ENCODE results near the gene ART5. TPM values are rescaled to one million over a fixed set of nuclear protein-coding genes. Genes with fewer than 3 reads are reported as not detected.

The ART5 gene
- total and polyA plus RNA-seq, 7 donors: 0.17 to 0.82 TPM; not detected in 5

DNA sequence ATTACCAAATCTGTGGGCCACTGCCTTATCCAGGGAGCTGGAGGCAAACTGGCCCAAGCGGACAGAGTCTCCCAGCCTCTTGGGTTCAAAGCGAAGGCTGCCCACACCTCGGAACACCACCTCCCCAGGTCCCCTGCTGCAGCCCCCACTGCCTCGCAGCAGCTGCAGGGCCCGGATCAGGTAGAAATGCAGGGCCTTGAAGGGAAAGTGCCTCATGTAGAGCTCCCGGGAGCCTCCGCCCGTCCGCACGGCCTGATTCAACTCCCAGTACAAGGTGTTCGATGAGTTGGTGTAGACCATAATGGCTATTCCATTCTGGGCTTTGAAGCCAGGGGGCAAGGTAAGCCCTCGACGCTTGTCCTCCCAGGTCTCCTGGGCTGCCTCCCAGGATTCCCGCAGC lies 2.0 kb downstream of the ART5 start:
- Histone ChIP-seq H3K9me3 (no peaks in the 10 kb centered on the region), H3K27ac (no peak overlapping the region), H3K27me3 (no peaks in the 10 kb centered on the region), H3K4me1 (peaks cover 0 to 17% (median 15%) of the 10 kb centered on the region in 4 donors), H3K4me3 (no peak overlapping the region), H3K36me3 (no peaks in the 10 kb centered on the region)
- 96% methylated on average over 14 of the region's 14 CpGs for WGBS, 2 donors
- TF ChIP-seq EP300 (IDR thresholded peaks at IDR 0.05): no peak
- TF ChIP-seq POLR2AphosphoS5 (IDR thresholded peaks at IDR 0.05): no peak
- TF ChIP-seq, protein P1, sequence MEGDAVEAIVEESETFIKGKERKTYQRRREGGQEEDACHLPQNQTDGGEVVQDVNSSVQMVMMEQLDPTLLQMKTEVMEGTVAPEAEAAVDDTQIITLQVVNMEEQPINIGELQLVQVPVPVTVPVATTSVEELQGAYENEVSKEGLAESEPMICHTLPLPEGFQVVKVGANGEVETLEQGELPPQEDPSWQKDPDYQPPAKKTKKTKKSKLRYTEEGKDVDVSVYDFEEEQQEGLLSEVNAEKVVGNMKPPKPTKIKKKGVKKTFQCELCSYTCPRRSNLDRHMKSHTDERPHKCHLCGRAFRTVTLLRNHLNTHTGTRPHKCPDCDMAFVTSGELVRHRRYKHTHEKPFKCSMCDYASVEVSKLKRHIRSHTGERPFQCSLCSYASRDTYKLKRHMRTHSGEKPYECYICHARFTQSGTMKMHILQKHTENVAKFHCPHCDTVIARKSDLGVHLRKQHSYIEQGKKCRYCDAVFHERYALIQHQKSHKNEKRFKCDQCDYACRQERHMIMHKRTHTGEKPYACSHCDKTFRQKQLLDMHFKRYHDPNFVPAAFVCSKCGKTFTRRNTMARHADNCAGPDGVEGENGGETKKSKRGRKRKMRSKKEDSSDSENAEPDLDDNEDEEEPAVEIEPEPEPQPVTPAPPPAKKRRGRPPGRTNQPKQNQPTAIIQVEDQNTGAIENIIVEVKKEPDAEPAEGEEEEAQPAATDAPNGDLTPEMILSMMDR (IDR thresholded peaks at IDR 0.05): no peak
- no peak for TF ChIP-seq POLR2A (IDR thresholded peaks at IDR 0.05)
- intact Hi-C loops (cut with DNase I): no loop called here
- DNase-seq: no peak

DNA sequence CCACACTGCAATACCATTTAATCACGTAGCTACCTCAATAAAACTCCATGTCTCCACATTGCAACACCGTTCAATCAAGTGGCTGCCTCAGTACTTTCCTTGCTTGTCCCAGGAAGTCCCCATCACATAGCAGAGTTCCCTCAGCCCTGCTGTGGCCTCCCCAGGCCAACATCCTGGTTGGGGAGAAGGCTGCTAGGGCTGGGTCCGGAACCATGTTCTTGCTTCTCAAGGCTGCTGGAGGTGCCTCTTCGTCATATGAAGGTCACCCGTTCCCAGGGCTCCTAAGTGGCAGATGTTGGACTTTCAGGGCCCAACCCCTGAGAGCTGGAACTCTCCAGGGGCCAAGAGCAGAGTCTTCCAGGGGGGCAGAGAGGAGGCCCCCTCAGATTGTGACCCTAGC lies 3.3 kb downstream of the ART5 start:
- no peaks in the 10 kb centered on the region for H3K27me3 ChIP-seq
- no peak overlapping the region for H3K4me3 ChIP-seq
- H3K9me3 ChIP-seq: no peaks in the 10 kb centered on the region
- intact Hi-C loops (cut with DNase I): no loop called here
- H3K4me1 ChIP-seq: peaks cover 0 to 17% (median 15%) of the 10 kb centered on the region in 4 donors
- H3K27ac ChIP-seq: no peak overlapping the region
- no peaks in the 10 kb centered on the region for H3K36me3 ChIP-seq
- no peak for TF ChIP-seq EP300 (IDR thresholded peaks at IDR 0.05)
- TF ChIP-seq, protein P1 (IDR thresholded peaks at IDR 0.05): no peak
- no peak for TF ChIP-seq POLR2AphosphoS5 (IDR thresholded peaks at IDR 0.05)
- TF ChIP-seq POLR2A (IDR thresholded peaks at IDR 0.05): no peak
- DNase-seq: no peak
- WGBS, 2 donors: 79 to 80% methylated on average over 5 of the region's 5 CpGs

DNA sequence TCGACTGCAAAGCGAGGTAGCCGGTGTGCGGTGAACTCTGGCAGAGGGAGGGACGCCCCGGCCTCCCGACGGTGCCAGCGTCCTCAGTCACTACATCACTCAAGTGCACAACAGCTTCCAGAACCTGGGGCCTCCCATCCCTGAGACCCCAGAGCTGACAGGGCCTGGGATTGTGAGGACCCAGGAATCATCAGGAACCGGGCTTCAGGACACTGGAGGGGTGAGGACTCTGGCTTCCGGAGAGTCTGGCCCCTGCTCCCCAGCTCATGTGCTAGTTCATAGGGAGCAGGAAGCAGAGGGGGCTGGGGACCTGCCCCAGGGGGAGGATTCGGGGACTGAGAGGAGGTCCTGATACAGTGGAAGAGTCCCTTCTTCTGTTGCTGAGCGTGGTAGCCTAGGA lies 4.6 kb downstream of the ART5 start:
- Histone ChIP-seq H3K9me3 (no peaks in the 10 kb centered on the region), H3K4me1 (peaks cover 0 to 7% (median 4%) of the 10 kb centered on the region in 4 donors), H3K27ac (no peak overlapping the region), H3K4me3 (no peak overlapping the region), H3K27me3 (no peaks in the 10 kb centered on the region), H3K36me3 (no peaks in the 10 kb centered on the region)
- 77 to 84% methylated on average over 13 of the region's 13 CpGs for WGBS, 2 donors
- TF ChIP-seq, protein P1 (IDR thresholded peaks at IDR 0.05): no peak
- TF ChIP-seq EP300 (IDR thresholded peaks at IDR 0.05): no peak
- no peak for TF ChIP-seq POLR2A (IDR thresholded peaks at IDR 0.05)
- TF ChIP-seq POLR2AphosphoS5 (IDR thresholded peaks at IDR 0.05): no peak
- intact Hi-C loops (cut with DNase I): no loop called here
- no peak for DNase-seq

DNA sequence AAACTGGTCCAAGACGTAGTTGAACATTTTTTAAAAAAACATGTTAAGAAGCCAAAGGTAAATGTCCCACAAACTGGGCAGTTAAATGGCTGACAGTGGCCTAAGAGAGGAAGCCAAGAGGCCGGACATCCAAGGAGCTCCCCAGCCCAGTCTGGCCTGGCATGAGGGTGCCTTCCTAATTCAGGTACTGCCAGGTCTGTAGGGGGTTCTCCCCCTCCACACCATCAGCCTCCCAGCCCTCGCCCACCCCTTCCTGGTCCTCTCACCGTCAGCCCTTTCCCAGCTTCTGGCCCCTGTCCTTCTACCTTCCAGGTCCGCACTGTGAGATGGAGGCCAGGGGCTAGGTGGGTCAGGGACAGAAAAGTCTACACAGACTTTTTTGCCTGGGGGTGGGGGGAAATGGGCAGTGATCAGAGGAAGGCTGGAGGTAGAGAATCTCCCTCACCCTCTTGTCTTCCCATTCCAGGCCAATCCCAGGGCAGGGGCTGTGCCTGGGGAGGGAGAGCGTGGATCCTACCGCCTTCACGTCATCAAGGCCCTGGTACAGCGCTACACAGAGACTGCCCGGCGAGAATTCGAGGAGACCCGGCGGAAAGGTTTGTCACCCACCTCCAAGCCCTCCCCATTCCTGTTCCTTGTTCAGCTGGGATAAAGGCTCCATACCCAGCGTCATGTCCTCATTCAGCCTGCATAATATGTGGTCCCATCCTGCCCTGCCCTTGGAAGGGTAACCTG lies 6.0 kb downstream of the ART5 start:
- Histone ChIP-seq H3K4me1 (no peaks in the 10 kb centered on the region), H3K27me3 (no peaks in the 10 kb centered on the region), H3K36me3 (no peaks in the 10 kb centered on the region), H3K27ac (no peak overlapping the region), H3K9me3 (no peaks in the 10 kb centered on the region), H3K4me3 (no peak overlapping the region)
- DNase-seq: no peak
- WGBS, 2 donors: 94% methylated on average over 15 of the region's 15 CpGs
- intact Hi-C loops (cut with DNase I): no loop called here
- TF ChIP-seq, protein P1 (IDR thresholded peaks at IDR 0.05): no peak
- no peak for TF ChIP-seq POLR2A (IDR thresholded peaks at IDR 0.05)
- TF ChIP-seq POLR2AphosphoS5 (IDR thresholded peaks at IDR 0.05): no peak
- no peak for TF ChIP-seq EP300 (IDR thresholded peaks at IDR 0.05)

Measured in sigmoid colon (tissue), 7 donors.